ENCODE measurements around the gene COX6A2.

Gene COX6A2

DNA sequence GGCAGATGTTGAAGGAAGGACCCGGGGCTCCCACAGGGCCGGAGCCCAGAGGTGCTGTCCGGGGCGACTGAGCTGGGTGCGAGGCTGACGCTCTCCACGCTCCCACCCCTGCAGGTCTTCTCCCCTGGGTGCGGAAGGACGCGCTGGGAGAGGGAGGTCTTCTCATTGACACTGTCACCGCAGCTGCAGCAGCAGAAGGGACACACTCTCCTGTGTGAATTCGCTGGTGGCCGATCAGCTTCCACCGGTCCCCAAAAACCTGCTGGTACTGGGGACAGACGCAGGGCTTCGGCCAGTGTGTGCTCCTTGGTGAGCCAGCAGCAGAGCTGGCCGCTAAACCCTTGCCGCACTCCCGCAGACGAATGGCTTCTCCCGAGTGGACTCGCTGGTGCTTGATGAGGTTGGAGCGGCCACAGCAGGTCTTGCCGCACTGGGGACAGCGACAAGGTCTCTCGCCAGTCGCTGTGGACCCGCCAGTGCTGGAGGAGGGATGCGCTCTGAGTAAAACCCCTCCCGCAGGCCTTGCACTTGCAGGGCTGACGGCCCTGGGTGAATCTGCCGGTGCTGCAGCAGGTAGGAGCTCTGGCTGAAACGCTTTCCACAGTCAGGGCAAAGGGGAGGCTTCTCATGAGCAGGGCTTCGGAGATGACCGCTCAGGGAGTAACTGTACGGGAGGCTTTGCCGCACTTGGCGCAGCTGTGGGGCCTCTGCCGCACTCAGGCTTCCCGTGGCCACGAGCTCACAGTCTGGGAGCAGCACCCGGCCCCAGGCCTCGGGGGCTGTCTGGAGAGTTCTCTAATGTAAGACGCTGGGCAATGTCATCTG is 8.3 kb upstream of the COX6A2 start:
- no peak overlapping the region for H3K9ac ChIP-seq (ENCODE audit: low read length)
- H3K27me3 ChIP-seq (replicated peaks; ENCODE audit: insufficient read depth, low read length), result no peaks in the 10 kb centered on the region
- H3K79me2 ChIP-seq (ENCODE audit: low read length), result no peaks in the 10 kb centered on the region
- DNase-seq, result no peak
- H2AFZ ChIP-seq (ENCODE audit: low read length), result no peak overlapping the region
- H3K9me3 ChIP-seq (replicated peaks; ENCODE audit: insufficient read depth, low read length), result no peaks in the 10 kb centered on the region
- H3K4me3 ChIP-seq (ENCODE audit: low read length), result no peak overlapping the region
- H3K4me2 ChIP-seq (ENCODE audit: low read depth, low read length), result no peak overlapping the region
- no peak overlapping the region for H3K27ac ChIP-seq (ENCODE audit: low read length)
- TF ChIP-seq EZH2 (optimal IDR thresholded peaks at IDR 0.05; ENCODE audit: low read depth, low read length) (no peak), EZH2phosphoT487 (IDR thresholded peaks at IDR 0.05; ENCODE audit: low read length) (no peak)
- TF ChIP-seq, protein P1, sequence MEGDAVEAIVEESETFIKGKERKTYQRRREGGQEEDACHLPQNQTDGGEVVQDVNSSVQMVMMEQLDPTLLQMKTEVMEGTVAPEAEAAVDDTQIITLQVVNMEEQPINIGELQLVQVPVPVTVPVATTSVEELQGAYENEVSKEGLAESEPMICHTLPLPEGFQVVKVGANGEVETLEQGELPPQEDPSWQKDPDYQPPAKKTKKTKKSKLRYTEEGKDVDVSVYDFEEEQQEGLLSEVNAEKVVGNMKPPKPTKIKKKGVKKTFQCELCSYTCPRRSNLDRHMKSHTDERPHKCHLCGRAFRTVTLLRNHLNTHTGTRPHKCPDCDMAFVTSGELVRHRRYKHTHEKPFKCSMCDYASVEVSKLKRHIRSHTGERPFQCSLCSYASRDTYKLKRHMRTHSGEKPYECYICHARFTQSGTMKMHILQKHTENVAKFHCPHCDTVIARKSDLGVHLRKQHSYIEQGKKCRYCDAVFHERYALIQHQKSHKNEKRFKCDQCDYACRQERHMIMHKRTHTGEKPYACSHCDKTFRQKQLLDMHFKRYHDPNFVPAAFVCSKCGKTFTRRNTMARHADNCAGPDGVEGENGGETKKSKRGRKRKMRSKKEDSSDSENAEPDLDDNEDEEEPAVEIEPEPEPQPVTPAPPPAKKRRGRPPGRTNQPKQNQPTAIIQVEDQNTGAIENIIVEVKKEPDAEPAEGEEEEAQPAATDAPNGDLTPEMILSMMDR (IDR thresholded peaks at IDR 0.05; ENCODE audit: low read length), result no peak
- no peaks in the 10 kb centered on the region for H3K9me2 ChIP-seq (replicated peaks; ENCODE audit: insufficient read depth, low read length)
- no peaks in the 10 kb centered on the region for H3K36me3 ChIP-seq (replicated peaks; ENCODE audit: insufficient read depth, low read length)
- peaks cover 7% of the 10 kb centered on the region; the same call in 1 of the 2 replicates for H3K4me1 ChIP-seq (ENCODE audit: low read length)
- H3F3A ChIP-seq (ENCODE audit: insufficient read depth, low read length), result no peaks in the 10 kb centered on the region
- no peaks in the 10 kb centered on the region for H4K20me1 ChIP-seq (ENCODE audit: insufficient read depth, low read length)

DNA sequence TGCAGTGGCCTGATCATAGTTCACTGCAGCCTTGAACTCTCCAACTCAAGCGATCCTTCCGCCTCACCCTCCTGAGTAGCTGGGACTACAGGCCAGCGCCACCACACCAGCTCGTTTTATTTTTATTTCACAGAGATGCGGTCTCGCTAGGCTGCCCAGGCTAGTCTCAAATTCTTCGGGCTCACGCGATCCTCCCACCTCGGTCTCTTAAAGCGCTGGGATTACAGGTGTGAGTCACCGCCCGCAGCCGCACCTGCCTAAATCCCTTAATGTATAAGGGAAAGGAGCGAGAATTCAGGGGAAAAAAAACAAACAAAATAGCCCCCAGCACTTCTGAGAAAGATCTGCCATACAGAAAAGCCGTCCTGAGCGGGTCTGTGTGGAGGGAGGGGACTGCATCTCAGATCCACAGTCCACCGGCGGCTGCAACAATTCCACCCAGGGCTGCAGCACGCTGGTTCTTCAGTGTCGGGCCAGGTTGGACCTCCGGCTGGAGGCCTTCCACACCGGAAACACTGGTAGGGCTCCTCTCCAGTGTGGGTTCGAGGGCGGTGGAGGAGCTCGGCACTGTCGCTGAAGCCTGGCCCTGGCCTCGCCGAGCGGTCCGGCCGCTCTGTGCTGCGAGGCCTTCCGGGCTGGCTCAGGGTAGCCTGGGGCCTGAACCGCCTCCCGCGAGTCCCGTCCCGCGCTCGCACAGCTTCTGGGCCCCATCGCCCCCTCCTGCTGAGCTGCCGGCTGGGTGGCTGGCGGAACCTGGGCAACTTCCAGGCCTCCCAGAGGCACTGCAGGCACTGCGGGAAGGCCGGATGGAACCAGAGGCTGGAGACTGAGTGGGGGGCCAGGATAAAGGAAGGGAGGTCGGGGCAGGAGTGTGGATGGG is 7.4 kb upstream of the COX6A2 start:
- H3F3A ChIP-seq (ENCODE audit: insufficient read depth, low read length), result peaks cover 7% of the 10 kb centered on the region

DNA sequence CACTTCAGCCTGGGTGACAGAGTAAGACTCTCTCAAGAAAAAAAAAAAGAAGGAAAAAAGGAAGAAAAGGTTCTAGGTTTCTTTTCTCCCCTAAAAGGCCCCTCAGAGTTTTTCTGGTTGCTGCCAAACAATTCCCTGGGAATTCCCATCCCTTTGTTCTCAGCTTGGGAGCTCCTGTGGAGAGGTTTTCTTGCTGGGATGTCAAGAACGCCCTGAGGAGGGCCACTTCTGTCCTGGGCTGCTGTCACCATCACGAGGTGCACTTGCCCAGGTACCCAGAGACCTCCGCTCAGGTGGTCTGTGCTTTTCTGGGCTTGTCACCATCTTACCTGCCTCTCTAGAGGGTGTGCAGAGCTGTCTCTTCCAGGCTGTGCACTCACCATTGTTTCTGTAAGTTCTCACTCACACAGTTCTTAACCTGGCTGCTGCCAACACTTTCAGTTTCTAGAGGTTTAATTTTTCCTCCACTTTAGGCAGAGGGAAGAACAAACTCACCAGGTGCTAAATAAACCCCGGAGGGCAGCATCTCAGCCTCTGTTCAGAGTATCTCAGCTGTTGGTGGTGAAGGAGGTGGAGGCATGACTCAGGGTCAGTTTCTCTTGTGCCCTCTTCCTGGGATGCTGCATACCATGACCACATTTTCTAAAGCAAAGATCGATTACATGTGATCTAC is 2.4 kb upstream of the COX6A2 start:
- Histone ChIP-seq H3K4me2 (ENCODE audit: low read depth, low read length) (peak overlapping the region; percentile 73), H3K4me1 (ENCODE audit: low read length) (peaks cover 18% of the 10 kb centered on the region; the same call in 1 of the 2 replicates), H3F3A (ENCODE audit: insufficient read depth, low read length) (peaks cover 10% of the 10 kb centered on the region), H3K27ac (ENCODE audit: low read length) (peak overlapping the region; percentile 19; the same call in 1 of the 2 replicates), H3K4me3 (ENCODE audit: low read length) (peak overlapping the region; percentile 26; the same call in 1 of the 2 replicates), H2AFZ (ENCODE audit: low read length) (peak overlapping the region; percentile 28; the same call in 1 of the 2 replicates), H3K9me2 (replicated peaks; ENCODE audit: insufficient read depth, low read length) (no peaks in the 10 kb centered on the region), H3K9me3 (replicated peaks; ENCODE audit: insufficient read depth, low read length) (no peaks in the 10 kb centered on the region), H3K79me2 (ENCODE audit: low read length) (no peaks in the 10 kb centered on the region), H3K9ac (ENCODE audit: low read length) (no peak overlapping the region), H3K36me3 (replicated peaks; ENCODE audit: insufficient read depth, low read length) (no peaks in the 10 kb centered on the region), H3K27me3 (replicated peaks; ENCODE audit: insufficient read depth, low read length) (no peaks in the 10 kb centered on the region), H4K20me1 (ENCODE audit: insufficient read depth, low read length) (no peaks in the 10 kb centered on the region)
- peak; percentile 74 for DNase-seq
- TF ChIP-seq EZH2phosphoT487 (IDR thresholded peaks at IDR 0.05; ENCODE audit: low read length) (no peak), EZH2 (optimal IDR thresholded peaks at IDR 0.05; ENCODE audit: low read depth, low read length) (no peak)
- TF ChIP-seq, protein P1 (IDR thresholded peaks at IDR 0.05; ENCODE audit: low read length), result no peak

More for the DNA sequence above, 7.4 kb upstream of the COX6A2 start:
- no peaks in the 10 kb centered on the region for H3K9me2 ChIP-seq (replicated peaks; ENCODE audit: insufficient read depth, low read length)
- H3K27me3 ChIP-seq (replicated peaks; ENCODE audit: insufficient read depth, low read length), result no peaks in the 10 kb centered on the region
- no peak overlapping the region for H3K27ac ChIP-seq (ENCODE audit: low read length)
- no peak for DNase-seq
- H3K4me2 ChIP-seq (ENCODE audit: low read depth, low read length), result no peak overlapping the region
- no peak overlapping the region for H2AFZ ChIP-seq (ENCODE audit: low read length)
- H3K36me3 ChIP-seq (replicated peaks; ENCODE audit: insufficient read depth, low read length), result no peaks in the 10 kb centered on the region
- TF ChIP-seq EZH2 (optimal IDR thresholded peaks at IDR 0.05; ENCODE audit: low read depth, low read length), result no peak
- TF ChIP-seq EZH2phosphoT487 (IDR thresholded peaks at IDR 0.05; ENCODE audit: low read length), result no peak
- TF ChIP-seq, protein P1 (IDR thresholded peaks at IDR 0.05; ENCODE audit: low read length), result no peak
- H3K9me3 ChIP-seq (replicated peaks; ENCODE audit: insufficient read depth, low read length), result no peaks in the 10 kb centered on the region
- no peak overlapping the region for H3K4me3 ChIP-seq (ENCODE audit: low read length)
- no peaks in the 10 kb centered on the region for H3K79me2 ChIP-seq (ENCODE audit: low read length)
- peaks cover 15% of the 10 kb centered on the region; the same call in 1 of the 2 replicates for H3K4me1 ChIP-seq (ENCODE audit: low read length)
- H4K20me1 ChIP-seq (ENCODE audit: insufficient read depth, low read length), result no peaks in the 10 kb centered on the region
- no peak overlapping the region for H3K9ac ChIP-seq (ENCODE audit: low read length)
